Suprapubic skin (tissue), 4 donors: ENCODE measurements around the gene CCDC40.

ENCODE experiments used
- EP300 ChIP-seq: sonication (generic); formaldehyde crosslinking; IDR thresholded peaks from one replicate; pipeline ENCODE4 v1.6.1; 2017; ENCODE audit warnings: antibody characterized with exemption
- POLR2A ChIP-seq, 2 donors: fragments of 450-650 bp; IDR thresholded peaks; one replicate each; pipeline ENCODE4 v1.6.1; 2017; ENCODE audit warnings: antibody characterized with exemption in 2 of 2, mild to moderate bottlenecking in 2 of 2, moderate library complexity in 2 of 2
- POLR2AphosphoS5 ChIP-seq, 3 donors: sonication (generic); formaldehyde crosslinking; IDR thresholded peaks; one replicate each; pipeline ENCODE4 v1.6.1; 2017; ENCODE audit warnings: antibody characterized with exemption in 3 of 3
- TF ChIP-seq, protein P1 (sequence below), 2 donors: fragments of 200-600 bp in 1 of 2; fragments of 450-650 bp in 1 of 2; sonication (generic) in 1 of 2; IDR thresholded peaks; one replicate each; pipeline ENCODE4 v1.5.1; 2016 to 2019; ENCODE audit warnings: antibody characterized with exemption in 2 of 2, mild to moderate bottlenecking in 1 of 2, moderate library complexity in 1 of 2

DNA sequence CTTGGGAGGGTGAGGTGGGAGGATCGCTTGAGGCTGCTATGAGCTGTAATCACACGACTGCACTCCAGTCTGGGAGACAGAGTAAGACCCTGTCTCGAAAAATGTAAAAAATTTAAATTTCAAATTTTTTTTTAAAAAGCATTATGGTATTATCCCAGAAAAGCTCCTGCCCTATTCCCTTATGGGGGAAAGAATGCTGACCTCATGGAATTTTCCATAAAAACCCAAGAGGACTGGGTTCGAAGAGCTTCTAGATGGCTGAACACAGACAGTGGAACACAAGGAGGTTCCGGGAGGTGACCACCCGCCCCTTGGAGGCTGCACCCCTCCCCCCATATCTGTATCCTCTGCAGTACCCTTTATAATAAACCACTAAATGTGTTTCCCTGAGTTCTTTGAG lies 106.5 kb downstream of the CCDC40 start:
- TF ChIP-seq, protein P1, sequence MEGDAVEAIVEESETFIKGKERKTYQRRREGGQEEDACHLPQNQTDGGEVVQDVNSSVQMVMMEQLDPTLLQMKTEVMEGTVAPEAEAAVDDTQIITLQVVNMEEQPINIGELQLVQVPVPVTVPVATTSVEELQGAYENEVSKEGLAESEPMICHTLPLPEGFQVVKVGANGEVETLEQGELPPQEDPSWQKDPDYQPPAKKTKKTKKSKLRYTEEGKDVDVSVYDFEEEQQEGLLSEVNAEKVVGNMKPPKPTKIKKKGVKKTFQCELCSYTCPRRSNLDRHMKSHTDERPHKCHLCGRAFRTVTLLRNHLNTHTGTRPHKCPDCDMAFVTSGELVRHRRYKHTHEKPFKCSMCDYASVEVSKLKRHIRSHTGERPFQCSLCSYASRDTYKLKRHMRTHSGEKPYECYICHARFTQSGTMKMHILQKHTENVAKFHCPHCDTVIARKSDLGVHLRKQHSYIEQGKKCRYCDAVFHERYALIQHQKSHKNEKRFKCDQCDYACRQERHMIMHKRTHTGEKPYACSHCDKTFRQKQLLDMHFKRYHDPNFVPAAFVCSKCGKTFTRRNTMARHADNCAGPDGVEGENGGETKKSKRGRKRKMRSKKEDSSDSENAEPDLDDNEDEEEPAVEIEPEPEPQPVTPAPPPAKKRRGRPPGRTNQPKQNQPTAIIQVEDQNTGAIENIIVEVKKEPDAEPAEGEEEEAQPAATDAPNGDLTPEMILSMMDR (IDR thresholded peaks at IDR 0.05), result no peak
- TF ChIP-seq POLR2A (IDR thresholded peaks at IDR 0.05), result no peak
- no peak for TF ChIP-seq EP300
- no peak for TF ChIP-seq POLR2AphosphoS5 (IDR thresholded peaks at IDR 0.05)
